ENCODE measurements around the gene COL24A1. TPM values are rescaled to one million over a fixed set of nuclear protein-coding genes. Genes with fewer than 3 reads are reported as not detected.

The COL24A1 gene
- total RNA-seq, 1 experiment from 2014 or later, result not detected

DNA sequence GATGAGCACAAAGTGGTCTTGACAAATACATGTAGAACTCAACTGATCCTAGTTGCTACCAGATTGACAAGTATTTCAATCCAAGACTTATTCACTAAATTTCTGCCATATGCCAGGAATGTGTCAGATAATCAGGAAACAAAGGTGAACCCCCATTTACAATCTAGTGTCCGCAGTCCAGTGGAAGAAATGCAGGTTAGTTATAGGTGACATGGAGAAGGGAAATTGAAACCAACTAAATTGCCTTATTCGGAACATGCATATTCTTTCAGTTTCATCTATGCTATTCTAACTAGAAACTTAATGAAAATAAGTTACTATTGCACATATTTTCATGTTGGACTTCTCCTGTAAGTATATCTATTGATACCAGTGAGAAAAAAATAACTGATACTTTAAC lies 209.4 kb downstream of the COL24A1 start:
- no peak for DNase-seq (ENCODE audit: low read depth)
- in situ Hi-C loops (cut with HindIII; ENCODE audit: low pct_unique_long_range_greater_than_20kb, low sequenced_read_pairs), result no loop called here

DNA sequence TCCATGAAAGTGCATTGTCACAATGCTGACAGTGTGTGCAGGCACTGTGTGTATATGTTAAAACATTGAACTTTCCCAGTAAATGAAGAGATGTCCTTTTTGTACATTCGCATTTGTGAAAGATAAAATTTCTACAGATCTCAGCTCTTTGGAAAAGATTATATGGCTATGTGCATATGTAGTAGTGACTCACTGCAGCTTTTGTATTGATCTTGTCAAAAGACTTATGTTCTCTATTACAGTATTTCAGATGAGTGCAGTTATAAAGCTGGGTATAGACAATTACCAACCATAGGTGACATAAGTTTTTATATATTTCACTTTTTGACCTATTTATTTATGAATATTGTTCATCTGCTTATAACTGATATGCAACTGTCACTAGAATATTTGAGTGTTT lies 212.6 kb downstream of the COL24A1 start:
- no peak for DNase-seq (ENCODE audit: low read depth)
- in situ Hi-C loops (cut with HindIII; ENCODE audit: low pct_unique_long_range_greater_than_20kb, low sequenced_read_pairs), result no loop called here

DNA sequence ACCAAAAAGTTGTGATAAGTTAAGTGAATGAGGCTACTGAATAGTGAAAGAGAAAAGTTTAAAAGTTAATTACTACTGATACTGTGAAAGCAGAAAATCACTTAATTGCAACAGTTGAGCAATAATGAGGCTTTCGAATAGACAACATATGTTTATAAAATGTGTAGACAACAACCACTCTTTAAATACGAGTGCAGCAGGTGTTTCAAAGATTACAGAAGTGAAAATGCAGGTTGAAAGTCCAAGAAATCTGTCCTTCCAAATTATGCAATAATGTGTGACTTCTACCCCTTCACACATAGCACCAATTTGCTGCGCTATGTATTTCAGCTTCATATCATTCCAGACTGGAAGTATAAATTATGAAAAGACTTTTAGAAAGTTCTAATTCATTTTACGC lies 213.0 kb downstream of the COL24A1 start:
- in situ Hi-C loops (cut with HindIII; ENCODE audit: low pct_unique_long_range_greater_than_20kb, low sequenced_read_pairs), result no loop called here
- DNase-seq (ENCODE audit: low read depth), result no peak

DNA sequence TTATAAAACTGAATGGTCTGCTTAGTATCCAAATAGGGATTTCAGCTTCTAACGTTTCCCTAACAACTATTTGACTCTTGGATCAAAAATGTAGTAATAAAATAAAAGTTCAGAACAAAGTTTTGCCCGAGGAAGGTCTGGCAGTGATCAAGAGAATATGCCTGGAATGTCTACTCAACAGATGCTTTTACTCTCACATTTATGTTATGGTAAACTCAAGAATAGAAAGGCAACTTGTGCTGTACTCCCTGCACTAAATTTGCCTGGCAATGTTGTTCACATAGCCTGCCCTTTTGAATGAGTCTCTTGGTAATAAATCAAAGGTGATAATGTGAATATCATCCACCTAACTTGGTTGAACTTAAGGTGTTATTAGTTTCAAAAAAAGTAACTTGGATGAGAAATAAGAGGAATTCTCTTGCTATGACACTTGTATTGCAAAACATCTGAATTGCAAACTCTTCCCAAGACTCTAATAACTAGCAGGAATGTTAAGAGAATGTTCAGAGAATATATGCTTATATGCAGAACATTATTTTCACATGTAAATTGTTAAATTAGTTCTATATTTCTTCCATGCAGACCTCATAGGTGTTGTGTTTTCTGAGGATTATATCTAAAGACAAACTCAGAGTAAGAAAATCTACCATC lies 215.8 kb downstream of the COL24A1 start:
- no peak for DNase-seq (ENCODE audit: low read depth)

DNA sequence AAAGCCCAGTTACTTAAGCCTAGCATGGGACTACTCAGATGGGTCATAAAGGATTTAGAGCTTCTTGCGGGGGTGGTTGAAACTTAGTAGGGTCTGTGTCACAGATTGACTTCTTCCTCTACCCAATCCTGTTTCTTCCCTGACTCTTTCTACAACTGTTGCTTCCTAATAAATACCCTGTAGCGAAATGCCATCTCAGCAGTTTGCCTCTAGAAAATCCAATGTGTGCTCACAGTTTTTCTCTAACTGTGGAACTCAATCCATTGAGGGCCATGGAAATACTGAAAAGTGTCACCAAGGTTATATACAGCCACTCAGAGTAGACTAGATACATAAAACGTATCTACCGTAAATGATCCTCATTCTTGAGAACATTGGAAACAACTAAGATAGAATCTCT lies 217.7 kb downstream of the COL24A1 start:
- in situ Hi-C loops (cut with HindIII; ENCODE audit: low pct_unique_long_range_greater_than_20kb, low sequenced_read_pairs), result no loop called here
- DNase-seq (ENCODE audit: low read depth), result no peak

More for the DNA sequence above, 215.8 kb downstream of the COL24A1 start:
- in situ Hi-C loops (cut with HindIII; ENCODE audit: low pct_unique_long_range_greater_than_20kb, low sequenced_read_pairs), result no loop called here

DNA sequence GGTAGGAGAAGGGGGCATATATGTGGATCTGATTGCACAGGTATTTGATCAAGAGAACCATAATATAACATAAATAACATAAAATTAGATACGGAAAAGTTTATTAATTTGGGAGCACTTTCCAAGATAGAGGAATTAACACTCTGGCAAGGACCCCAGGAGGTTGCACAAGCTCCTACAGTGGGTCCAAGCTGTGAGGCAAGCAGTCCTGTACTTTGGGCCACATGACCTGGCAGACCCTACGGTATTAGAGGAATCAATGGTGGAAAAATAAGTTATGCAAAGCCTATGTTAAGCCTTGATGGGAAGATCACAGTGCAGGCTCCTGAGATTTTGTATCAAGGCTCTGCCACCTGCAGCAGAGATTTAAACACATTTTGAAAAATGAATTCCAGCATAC lies 220.1 kb downstream of the COL24A1 start:
- in situ Hi-C loops (cut with HindIII; ENCODE audit: low pct_unique_long_range_greater_than_20kb, low sequenced_read_pairs), result no loop called here
- DNase-seq (ENCODE audit: low read depth), result no peak

DNA sequence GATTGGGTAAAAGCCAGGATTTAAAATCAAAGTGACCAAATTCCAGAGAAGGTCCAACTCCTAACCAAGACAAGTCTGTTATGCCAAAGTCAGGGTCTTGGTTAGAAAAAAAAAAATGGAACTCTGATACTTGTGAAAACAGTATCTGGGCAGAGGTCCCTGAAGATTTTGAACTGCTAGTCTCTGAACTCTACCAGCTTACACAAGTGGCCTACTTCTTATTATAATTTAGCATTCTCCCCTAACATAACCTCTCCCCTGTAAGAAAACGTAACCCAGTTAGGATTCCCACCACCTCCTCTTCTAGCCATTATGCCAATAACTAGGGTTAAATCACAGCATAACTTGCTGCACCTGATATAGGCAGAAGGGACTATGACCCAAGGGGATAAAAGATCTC lies 220.5 kb downstream of the COL24A1 start:
- DNase-seq (ENCODE audit: low read depth), result no peak
- in situ Hi-C loops (cut with HindIII; ENCODE audit: low pct_unique_long_range_greater_than_20kb, low sequenced_read_pairs), result no loop called here

DNA sequence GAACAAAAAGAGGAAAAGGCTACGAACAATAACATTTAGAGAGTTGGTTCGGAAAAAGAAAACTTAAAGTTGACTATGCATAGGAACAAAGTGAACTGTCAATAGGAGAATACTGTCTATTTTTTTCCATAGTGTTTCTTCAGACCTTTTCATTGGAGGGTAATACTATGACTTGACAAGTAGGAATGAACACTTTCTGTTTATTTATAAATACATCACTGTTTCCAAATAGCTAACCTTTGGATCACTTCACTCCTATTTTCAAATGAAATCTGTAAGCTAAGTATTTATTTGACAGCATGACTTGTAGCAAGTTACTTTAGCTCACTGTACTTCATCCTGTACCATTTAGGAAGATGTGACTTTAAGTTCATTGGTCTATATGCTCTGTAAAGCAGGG lies 221.3 kb downstream of the COL24A1 start:
- in situ Hi-C loops (cut with HindIII; ENCODE audit: low pct_unique_long_range_greater_than_20kb, low sequenced_read_pairs), result no loop called here
- DNase-seq (ENCODE audit: low read depth), result no peak

DNA sequence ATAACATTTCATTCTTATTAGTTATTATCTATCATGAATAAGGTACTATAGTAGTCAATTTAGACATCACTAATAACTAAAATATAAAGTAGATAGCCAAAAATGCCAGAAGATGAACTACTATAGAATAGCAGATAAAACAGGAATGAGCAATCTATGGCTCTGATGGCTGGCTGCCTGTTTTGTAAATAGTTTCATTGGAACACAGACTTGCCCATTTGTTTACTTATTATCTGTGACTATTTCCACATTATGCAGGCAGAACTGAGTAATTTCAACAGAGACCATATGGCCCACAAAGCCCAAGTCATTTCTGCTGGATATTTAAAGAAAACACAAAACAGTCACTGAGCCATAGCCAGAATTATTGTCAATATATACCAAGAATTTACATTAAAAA lies 222.1 kb downstream of the COL24A1 start:
- in situ Hi-C loops (cut with HindIII; ENCODE audit: low pct_unique_long_range_greater_than_20kb, low sequenced_read_pairs), result no loop called here
- no peak for DNase-seq (ENCODE audit: low read depth)

DNA sequence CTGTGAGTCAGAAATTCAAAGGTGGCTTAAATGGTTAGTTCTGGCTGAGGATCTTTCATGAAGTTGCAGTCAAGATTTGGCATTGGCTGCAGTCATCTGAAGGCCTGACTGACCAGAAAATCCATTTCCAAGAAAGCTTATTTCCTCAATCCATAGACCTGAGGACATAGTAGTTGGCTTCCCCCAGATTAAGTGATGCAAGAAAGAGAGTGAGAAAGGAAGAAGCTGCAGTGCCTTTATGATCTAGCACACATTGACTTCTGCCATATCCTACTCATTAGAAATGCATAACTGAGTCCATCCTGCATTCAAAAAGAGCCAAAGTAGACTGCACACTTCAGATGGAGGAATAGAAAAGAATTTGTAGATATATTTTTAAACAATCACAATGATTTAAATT lies 222.6 kb downstream of the COL24A1 start:
- in situ Hi-C loops (cut with HindIII; ENCODE audit: low pct_unique_long_range_greater_than_20kb, low sequenced_read_pairs), result no loop called here

DNA sequence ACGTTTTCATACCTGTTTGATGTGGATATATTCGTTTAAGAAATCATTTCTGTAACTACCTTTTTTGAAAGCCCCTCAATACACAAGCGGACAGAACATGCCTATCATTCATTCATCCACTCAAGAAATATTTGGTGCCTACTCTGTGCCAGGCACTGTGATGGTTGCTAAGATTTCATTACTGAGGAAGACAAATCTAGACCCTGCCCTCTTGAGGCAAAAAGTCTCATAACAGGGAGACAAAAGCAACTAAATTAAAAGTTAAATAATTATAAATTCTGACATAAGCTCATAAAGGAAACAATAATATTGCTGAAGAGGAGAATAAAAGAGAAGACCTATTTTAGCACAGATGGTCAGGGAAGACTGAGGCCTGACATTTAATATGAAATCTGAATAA lies 244.8 kb downstream of the COL24A1 start:
- no peak for DNase-seq (ENCODE audit: low read depth)
- in situ Hi-C loops (cut with HindIII; ENCODE audit: low pct_unique_long_range_greater_than_20kb, low sequenced_read_pairs), result no loop called here

More for the DNA sequence above, 222.6 kb downstream of the COL24A1 start:
- DNase-seq (ENCODE audit: low read depth), result no peak

DNA sequence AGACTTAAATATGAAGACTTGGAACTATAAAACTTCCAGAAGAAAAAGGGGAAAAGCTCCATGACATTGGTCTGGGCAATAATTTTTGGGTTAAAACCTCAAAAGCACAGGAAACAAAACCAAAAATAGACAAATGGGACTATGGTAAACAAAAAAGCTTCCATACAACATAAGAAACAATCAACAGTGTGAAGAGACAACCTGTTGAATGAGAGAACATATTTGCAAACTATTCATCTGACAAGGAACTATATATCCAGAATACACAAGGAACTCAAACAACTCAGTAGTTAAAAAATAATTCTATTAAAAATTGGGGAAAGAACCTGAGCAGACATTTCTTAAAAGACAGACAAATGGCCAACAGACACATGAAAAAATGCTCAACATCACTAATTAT lies 255.7 kb downstream of the COL24A1 start:
- in situ Hi-C loops (cut with HindIII; ENCODE audit: low pct_unique_long_range_greater_than_20kb, low sequenced_read_pairs), result no loop called here
- DNase-seq (ENCODE audit: low read depth), result no peak

DNA sequence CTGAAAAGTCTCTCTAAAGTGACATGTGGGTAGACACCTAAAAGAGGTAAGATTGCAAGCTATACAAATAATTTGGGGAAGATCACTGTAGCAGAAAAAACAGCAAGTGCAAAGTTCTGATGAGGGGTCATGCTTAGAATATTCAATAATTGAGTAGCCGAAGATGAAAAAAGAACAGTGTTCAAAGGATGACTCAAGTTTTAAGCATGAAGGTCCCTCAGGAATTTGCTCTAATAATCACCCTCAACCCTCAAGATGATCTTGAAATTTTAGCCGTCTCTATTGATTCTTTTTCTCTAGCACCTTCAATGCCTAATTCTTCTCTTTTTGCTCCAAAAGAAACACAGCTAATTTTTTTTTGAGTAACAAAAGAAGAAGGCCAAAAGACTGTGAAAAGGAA lies 257.7 kb downstream of the COL24A1 start:
- no peak for DNase-seq (ENCODE audit: low read depth)
- in situ Hi-C loops (cut with HindIII; ENCODE audit: low pct_unique_long_range_greater_than_20kb, low sequenced_read_pairs), result no loop called here

DNA sequence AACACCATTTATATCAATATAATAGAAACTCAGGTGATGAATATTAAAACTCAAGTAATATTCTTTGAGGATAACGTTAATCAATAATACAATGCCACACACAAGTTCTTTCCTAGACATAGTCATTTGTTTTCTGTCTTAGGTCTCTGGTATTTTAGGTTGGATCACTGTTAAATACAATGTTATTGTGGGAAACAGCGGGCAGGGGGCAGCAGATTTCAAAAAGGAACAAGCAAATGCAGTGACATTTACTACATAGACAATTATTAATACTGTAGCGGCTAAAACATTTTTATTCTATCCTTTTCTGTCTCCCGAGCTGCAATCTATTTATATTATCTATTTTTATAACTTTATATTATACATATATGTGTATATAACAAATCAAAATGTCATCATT lies 261.9 kb downstream of the COL24A1 start:
- in situ Hi-C loops (cut with HindIII; ENCODE audit: low pct_unique_long_range_greater_than_20kb, low sequenced_read_pairs), result no loop called here
- DNase-seq (ENCODE audit: low read depth), result no peak

DNA sequence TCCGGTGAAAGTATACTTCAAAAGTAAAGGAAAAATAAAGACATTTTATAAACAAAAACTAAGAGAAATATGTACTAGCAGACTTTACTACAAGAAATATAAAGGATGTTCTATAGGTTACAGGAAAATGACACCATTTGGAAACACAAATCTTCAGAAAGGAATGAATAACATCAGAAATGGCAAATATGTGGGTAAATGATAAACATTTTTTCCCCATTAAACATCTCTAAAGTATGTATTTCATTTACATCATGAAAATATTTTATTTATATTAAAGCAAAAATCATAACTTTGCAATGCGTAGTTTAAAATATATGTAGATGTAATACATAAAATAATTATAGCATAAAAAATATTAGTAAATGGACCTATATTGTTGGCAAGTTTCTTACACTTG lies 264.2 kb downstream of the COL24A1 start:
- in situ Hi-C loops (cut with HindIII; ENCODE audit: low pct_unique_long_range_greater_than_20kb, low sequenced_read_pairs), result no loop called here
- DNase-seq (ENCODE audit: low read depth), result no peak

DNA sequence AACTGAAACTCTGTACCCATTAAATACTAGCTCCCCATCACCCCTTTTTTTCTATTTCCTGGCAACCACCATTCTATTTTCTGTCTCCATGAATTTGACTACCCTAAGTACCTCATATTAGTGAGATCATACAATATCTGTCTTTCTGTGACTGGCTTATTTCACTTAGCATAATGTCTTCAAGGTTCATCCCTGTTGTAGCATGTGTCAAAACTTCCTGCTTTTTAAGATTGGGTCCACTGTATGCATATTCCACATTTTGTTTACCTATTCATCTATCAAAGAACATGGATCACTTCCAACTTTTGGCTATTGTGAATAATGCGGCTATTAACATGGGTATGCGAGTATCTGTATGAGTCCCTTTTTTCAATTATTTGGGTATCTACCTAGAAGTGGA lies 266.7 kb downstream of the COL24A1 start:
- no peak for DNase-seq (ENCODE audit: low read depth)
- in situ Hi-C loops (cut with HindIII; ENCODE audit: low pct_unique_long_range_greater_than_20kb, low sequenced_read_pairs), result no loop called here

DNA sequence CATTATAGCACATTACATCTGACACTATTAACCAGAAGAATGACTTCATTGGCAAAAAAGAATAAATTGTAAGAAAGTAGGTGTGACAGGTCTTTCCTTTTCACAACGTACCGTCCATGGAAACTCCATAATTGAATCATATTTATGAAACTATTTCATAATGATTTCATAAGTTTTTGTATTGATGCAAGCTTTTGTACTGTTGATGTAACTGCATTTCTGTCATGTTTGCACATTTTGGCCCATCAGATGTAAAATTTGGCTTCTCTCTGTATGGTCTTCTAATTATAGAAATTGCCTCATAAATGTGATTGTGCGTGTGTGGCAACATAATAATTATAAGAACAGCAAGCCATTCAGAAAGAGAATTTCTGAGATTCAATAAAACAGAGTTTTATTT lies 267.7 kb downstream of the COL24A1 start:
- DNase-seq (ENCODE audit: low read depth), result no peak
- in situ Hi-C loops (cut with HindIII; ENCODE audit: low pct_unique_long_range_greater_than_20kb, low sequenced_read_pairs), result no loop called here

DNA sequence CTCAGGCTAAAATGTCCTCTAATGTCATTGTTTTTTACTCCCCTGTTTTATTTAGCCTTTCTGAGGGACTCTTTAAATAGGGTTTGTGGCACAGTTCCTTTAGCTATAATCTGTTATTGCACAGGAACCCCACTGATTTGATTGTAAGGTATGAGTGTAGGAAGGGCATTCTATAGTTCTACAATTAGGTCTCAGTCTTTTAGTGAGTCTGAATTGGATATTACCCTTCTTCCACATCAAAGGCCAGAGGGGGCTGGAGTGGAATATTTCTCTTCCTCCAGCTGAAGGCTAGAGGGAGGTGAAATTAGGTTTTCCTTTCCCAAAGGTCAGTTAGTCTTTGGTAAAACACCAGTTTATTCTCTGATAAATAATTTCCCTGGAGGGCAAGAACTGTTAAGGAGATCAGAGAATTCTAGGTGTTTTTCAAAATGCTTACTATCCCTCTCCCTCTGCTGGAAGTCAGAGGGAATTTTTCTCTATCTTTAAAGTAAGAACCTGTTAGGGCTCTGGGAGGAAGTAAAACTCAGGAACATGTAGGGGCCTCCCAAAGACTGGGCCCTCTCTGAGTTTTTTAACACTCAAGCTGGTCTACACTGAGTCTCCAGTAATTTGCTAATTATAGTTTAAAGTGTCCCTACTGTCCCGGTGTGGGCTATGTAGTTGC lies 272.1 kb downstream of the COL24A1 start:
- DNase-seq (ENCODE audit: low read depth), result no peak
- in situ Hi-C loops (cut with HindIII; ENCODE audit: low pct_unique_long_range_greater_than_20kb, low sequenced_read_pairs), result no loop called here

DNA sequence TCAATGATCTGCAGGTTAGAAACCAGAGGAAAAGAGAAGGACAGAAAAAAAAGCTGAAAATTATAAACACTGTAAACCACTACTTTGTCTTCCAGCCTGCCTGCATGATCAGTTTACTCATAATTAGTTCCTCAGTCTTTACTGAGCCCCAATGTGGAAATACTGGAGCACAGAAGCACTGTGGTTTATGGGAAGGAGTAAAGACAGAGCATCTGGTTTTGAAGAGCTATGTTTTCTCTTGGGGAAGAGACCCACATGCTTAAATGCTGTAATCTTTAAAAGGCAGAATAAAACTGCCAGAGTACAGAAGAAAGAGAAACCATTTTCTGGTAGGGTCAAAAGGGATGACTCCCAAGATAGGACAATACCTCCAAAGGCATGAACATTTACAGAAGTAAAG lies 289.4 kb downstream of the COL24A1 start:
- in situ Hi-C loops (cut with HindIII; ENCODE audit: low pct_unique_long_range_greater_than_20kb, low sequenced_read_pairs), result no loop called here

DNA sequence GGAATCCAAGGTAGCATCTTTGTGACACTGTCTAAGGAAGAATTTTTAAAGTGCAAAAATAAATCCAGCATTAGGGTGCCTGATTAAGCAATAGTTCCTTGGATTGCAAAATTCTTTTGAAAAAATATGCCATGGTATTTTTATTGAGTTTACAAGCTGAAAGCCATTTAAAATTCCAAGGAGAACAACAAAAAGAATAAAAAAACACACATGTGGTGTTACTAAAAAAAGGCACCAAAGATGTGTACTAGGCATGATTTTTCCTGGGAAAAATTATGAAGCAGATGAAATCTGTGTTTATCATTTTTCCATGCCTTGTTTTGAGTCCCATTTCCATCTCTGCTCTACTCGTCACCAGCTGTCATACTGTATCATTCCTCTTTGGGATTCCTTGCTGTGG lies 291.4 kb downstream of the COL24A1 start:
- DNase-seq (ENCODE audit: low read depth), result no peak
- in situ Hi-C loops (cut with HindIII; ENCODE audit: low pct_unique_long_range_greater_than_20kb, low sequenced_read_pairs), result no loop called here

More for the DNA sequence above, 289.4 kb downstream of the COL24A1 start:
- DNase-seq (ENCODE audit: low read depth), result no peak

All from Caki2 (cell line).